Activated CD4-positive, CD25-positive, alpha-beta regulatory T cell treated with anti-CD3 and anti-CD28 coated beads, Interleukin-2, amount 50 U/mL, for 16 hours (primary cell): ENCODE data around the gene ST6GALNAC5.
"Not testable (repeated sequence)": the region's sequence is repeated elsewhere in the genome, so short reads cannot be mapped to it uniquely, and the experiment has no call there.

Experiments used
- DNase-seq: peaks from one replicate; pipeline ENCODE4 v3.0.0-alpha.2; 2020; ENCODE audit warnings: low read depth, low spot score

Gene ST6GALNAC5

DNA sequence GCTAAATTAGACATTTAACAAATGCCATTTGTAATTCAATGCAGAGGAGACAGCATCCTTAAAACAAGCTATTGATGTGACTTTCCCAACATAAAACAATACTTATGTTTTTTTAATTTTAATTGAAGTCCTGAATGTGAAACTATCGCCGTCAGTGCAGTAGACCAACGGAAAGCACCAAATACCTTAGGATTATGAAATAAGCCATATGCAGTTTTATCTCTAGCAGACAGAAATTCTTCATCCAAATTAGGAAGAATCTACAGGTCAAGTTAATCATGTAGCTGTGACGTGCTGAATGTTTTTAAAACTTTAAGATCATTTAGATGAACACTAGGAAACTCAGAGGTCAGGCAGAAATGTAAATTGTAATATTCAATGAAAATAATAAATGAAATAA lies 714 bp upstream of the ST6GALNAC5 start:
- no peak for DNase-seq

DNA sequence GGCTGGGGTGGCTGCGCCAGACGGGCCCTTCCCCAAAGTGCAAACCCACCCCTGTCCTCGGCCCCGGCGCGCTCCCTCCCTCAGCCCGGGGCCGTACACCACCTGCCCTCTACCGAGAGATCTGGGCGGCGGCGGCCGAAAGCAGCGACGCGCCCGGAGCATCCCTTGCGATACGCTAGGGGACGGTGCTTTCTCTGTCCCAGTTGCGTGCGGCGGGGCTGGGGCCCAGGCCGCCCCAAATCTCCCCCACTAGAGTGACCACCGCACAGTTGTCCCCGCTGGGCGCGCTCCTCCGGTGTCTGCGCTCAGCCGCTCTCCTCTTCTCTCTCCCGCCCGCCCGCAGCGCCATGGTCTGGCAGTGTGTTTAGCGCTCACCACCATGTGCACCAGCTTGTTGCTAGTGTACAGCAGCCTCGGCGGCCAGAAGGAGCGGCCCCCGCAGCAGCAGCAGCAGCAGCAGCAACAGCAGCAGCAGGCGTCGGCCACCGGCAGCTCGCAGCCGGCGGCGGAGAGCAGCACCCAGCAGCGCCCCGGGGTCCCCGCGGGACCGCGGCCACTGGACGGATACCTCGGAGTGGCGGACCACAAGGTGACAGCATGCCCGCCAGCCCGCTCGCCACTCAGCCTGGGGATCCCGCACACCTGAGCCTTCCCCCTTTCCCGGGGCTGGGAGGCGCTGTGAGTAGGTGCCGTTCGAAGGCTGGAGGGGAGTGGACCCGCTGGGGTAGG lies 1.0 kb downstream of the ST6GALNAC5 start:
- no peak for DNase-seq

DNA sequence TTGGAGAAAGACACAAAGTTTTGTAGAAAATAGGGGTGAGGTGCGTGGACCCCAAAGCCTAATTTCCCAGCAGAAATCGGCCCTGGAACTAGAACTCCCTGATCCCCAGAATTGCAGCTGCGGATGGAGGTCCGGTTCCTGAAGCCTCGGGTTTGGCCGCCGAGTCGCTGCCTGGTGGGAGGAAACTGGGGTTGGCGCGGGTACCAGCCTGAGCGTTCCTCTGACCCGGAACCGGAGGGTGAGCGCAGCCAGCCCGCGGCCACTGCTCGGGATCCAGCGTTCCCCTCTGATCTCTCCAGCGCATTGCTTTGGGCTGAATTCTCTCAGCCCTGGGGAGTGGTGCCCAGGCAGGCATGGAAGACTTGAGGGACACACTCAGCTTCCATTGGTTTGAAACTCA lies 1.6 kb downstream of the ST6GALNAC5 start:
- no peak for DNase-seq

DNA sequence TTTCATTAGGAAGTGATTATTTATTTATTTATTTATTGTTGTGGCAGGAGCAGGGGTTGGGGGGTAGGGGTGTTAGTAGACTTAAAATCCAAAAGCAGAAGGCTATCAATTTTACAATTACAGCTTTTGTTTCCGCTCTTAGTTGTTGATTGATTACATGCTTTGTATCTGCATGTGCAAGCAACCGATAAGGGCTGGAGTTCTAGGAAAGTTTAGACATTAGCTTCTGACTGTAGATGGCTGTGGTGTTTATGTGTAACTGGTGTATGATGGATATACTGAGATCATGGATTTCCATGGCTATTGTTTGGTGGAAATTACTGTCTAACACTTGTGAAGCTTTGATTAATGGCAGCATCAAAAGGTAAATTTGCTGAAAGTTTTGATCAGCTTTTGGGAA lies 2.8 kb downstream of the ST6GALNAC5 start:
- DNase-seq = no peak

DNA sequence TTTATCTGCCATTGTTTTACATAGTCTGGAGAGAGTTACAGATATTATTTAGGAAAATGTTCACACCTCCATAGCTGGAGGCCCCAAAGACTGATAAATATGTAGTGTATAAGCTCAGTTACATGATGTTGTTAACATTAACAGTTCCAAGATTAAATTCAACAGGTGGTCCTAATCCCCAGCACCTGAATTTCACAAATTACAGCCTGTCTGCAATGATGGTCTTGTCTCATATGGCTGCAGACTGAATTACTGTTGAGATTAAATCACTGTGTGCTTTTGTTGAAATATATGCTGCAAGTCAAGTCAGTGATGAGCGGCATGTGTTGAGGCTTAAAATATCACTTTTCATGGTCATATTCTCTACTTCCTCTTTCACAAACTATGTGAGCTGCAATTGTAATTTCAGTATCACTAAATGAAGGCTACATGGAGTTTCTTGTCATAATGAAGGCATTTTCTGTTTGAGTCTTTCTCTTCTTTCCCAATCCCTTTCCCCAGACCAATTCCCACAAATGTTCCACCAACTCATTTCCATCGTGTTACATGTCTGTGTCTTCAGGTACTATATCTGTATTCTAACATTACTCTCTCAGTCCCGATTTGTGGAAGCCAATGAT lies 4.2 kb downstream of the ST6GALNAC5 start:
- no peak for DNase-seq

DNA sequence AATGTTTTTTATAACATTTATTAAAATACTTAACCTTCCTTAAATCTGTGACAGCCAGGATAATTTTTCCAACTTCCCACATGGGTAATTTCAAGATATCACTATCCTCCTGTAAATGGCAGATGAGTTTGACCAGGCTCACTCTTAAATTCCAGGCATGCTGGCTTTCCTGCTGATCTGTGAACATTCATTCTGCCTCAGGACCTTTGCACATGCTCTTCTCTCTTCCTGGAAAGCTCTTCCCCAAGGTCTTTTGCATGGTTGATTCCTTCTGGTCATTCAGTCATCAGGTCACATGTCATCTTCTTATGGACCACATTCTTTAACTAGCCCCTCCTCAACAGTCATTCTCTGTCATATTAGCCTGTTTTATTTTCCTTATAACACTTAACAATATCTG lies 5.7 kb downstream of the ST6GALNAC5 start:
- no peak for DNase-seq

DNA sequence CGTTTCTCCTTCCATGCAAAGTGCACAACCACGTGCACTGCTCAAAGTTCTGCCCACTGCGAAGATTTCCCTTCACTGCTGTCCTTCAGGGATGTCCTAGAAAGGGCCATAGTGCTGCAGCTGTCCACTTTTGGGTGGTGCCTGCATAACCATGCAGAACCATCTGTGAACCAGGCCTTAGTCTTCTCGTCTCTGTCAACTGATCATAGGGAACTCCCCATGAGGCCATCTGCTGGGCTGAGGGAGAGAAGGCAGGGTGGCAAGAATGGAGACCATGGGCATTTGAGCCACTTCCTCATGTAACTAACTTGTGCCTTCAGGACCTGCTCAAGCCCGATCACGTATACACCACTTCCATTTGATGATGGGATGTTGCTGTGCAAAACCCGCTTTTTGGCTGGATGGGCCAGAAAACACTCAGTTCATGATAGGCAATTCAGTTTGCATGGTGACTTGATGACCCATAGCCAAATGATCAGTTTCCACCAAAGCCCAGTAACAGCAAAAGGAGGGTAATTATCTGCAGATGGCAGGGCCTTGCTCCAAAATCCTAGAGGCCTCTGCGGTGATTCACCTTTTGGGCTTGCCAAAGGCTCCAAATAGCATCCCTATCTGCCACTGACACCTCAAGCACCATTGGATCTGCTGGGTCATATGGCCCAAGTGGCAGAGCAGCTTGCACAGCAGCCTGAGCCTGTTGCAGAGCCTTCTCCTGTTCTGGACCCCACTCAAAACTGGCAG lies 9.5 kb downstream of the ST6GALNAC5 start:
- no peak for DNase-seq

DNA sequence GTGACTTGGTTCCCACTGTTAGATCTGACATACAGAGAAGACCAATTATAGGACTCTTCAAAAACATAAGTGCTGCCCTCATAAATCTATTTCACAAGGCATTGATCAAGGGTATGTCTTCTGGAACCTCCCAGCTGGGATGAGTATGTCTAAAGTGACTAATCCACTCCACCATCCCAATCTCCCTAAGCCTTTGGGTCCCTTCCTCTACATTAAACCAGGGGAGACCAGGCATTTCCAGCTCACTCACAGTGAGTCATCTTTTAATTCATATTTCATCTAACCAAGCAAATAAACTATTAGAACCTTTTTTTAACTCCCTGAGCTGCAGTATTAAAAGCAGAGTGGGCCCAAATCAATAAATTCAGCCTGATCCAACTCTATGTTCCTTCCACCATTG lies 11.7 kb downstream of the ST6GALNAC5 start:
- not testable (repeated sequence) for DNase-seq

DNA sequence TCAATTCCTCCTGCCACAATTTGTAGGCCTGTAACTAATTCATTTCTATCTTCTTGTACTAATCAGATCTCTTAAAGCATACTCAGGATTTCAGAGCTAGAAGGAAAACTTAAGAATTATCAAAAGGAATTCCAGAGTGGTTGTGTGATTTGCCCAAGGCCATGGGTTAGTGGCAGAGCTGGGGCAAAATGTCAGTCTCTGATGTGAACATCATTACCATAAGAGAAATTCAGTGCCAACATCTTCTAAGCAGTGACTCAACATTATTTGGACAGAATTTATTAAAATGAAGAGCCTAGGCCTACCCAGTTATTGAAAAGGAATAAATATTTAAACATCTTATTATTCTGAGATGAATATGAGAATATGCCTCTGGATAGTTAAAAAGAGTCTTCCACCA lies 14.5 kb downstream of the ST6GALNAC5 start:
- DNase-seq = no peak

DNA sequence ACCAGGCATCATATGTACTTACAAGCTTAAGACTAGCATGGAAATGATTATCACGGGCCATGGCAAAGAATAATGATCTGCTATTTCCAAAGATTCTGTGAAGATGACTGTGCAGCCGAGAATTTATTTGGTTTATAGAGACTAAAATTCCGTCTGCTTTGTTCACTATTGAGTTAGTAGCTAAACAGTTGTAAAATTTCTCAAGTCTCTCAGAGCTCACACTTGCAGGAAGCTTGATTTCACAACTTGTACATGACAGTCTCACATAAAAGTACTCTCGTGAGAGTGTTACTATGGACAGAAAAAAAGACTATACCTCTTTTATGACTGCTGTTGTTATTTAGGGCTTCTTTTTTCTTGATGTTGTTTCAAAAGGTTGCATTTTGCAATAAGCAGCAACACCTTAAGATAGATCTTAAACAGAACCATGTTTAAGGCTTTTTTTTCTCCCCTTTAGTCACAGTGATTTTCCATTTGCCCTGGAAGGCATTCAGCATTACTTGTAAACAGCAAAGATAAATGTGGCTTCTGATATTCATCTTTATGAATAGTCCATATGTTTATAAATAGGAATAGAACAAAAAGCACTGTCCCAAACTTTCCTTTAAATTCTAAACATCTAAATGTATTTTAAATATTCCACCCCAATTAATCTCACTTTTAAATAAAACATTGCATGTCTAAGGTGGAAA lies 24.8 kb downstream of the ST6GALNAC5 start:
- DNase-seq = no peak

DNA sequence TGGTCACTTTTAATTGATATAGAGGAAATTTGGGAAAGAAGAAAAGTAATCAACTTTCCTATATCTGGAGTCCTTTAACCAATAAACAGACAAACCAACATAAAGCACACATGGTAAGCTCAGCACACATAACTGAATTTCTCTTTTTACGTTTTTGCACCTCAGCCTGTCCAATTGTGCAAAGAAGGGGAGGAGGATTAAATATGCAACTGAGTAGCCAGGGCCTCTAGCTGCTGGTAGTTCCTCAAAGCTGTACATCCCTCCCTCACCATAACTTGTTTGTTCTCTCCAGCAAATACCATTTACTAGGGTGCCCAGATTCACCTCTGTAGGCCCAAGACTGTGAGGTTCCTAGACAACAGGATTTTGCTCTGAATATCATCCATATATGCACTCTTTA lies 25.4 kb downstream of the ST6GALNAC5 start:
- no peak for DNase-seq

DNA sequence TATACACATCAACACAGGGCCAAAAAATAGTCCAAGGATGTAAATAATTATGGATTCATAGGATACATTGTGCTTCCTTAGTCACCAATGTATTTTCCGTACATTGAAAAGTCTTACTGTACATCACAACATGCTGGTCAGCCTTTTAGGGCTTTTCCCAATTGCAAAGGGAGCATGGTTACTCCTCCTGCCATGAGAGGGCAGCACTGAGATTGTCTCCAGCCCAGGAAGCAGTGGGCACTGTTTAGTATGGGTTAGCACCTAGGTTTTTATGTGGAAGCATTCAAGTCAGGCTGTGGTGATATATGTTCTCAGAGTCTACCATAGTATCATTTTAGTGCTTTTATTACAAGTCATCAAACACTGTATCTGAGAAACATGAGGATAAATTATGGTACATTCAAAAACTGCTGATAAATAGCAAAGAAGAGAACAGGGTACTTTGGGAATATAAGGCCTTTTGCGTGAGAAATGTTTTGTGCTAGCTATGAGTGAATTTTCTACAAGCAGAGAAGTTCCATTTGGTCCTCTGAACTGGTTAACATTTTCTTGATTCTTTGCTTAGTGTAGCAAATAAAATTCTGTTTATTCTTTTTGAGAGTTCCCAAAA lies 34.0 kb downstream of the ST6GALNAC5 start:
- DNase-seq = no peak

DNA sequence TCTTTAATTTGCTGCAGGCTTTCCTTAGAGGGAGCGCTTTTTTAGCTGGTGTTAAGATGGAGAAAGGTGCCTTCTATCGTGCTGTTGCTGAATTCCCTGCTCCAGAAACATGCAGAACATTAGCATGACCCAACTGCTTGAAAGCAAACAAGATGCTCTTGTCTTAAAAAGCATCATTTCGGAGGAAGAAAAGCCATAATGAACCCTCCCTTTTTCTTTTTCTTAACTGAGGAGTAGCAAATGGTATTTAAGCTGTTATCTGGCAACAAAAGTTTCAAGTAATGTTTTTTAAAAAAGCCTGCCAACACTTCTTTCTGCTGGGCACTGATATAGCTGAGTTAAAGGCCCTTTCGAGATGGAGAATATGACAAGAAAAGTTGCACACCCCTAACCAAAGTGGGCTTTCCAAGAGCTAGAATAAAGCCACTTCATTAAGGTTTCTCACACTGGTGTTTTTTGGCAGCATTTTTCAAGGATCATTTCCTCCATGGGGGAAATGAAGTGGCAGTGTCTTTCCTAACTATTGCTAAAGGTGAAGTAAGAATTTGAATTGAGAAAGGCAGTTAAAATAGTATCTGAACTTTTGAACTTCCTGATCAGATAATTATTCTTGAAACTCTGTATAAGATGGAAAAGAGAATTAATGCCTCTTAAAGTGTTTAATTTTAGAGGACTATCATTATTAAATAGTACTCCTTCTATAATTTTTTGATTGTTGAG lies 38.8 kb downstream of the ST6GALNAC5 start:
- DNase-seq = no peak

DNA sequence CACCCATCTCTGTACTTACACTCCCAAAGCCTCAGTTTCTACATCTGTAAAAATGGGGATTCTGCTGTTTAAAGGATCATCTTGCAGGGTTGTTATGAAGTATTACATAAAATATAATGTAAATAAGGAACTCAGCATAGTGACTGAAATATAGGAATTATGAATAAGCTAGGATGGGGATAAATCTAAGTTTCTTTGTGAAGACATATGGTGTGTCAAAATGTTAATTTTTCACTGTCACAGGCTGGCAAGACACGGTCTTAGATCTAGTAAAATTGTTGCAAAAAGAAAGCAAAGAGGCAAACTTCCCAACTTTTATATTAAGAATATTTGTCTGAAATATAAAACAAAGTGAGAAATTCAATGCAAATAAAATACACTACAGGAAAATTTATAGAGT lies 42.0 kb downstream of the ST6GALNAC5 start:
- DNase-seq = no peak

DNA sequence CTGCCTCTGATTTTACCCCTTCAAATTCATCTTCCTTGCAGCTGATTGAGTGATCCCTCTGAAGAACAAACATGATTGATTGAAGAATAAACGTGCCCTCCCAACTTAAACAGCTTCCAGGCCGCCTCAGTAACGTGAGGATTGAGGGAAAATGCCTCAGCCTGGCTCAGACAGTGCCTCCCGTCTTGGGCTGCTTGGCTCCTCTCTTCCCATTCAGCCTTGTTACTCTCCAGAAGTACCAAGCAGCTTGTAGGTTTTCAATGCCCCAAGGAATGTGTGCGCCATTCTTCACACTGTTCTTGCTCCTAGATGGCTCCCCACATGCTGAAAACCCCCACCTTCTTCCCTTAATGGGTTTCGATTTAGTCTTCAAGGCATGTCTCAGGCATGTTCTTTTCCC lies 51.8 kb downstream of the ST6GALNAC5 start:
- DNase-seq = no peak

DNA sequence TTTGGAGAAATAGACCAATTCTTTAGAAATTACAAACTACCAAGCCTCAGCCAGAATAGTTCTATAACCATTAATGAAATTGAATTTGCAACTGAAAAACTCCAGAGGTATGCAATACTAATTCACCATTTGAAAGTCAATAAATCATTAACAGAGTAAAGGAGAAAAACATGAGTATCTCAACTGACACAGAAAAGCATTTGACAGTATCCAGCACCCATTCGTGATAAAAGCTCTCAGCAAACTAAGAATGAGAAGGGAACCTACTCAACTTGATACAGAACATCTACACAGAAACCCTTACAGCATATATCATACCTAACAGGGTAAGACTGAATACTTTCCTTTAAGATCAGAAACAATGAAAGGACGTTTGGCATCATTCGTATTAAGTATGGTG lies 54.3 kb downstream of the ST6GALNAC5 start:
- no peak for DNase-seq

DNA sequence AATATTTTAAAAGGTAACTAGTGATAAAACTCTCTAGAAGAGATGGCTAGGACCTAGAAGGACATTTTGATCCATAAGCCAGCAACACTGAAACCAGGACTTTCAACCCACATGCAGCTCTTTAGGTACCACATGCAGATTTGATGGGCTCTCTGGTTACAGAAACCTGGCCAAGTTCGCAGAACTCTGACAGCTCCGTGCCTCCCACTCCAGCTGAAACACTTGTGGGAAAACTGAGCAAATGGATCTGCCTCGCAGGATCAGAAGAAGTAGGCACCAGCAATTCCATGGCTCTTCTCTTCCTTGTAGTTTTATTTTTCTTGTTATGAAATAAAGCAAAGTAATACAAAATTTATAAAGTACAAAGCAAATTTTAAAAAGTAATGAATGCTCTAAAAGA lies 58.5 kb downstream of the ST6GALNAC5 start:
- DNase-seq = no peak

DNA sequence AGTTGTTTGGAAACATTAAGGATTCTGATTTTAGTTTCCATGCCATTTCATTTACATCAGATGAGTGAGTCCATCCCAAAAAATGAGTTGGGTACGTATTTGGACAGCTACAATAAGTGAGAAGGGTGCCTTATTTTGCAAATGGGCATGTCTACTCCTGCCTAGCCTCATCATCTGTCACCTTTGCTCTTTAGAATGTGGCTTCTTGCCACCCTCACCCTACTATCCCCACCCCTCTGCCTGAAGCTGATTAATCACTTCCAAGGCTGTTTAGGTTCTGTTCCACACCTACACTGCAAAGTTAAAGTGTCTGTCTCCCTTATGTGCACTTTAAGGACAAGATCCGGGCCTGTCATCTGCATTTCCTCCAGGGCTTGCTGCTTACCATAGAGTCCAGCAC lies 61.2 kb downstream of the ST6GALNAC5 start:
- no peak for DNase-seq

DNA sequence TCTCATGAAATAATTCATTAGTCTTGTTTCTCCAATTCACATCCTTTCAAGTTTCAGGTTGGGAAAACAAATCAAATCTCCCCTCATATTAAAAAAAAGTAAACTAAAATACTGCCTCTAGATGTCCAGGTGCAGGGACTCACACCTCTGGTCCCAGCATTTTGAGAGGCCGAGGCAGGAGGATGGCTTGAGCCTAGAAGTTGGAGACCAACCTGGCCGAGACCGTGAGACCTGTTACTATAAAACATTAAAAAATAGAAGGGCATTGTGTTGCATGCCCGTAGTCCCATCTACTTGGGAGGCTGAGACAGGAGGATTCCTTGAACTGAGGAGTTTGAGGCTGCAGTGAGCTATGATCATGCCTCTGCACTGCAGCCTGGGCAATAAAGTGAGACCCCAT lies 61.9 kb downstream of the ST6GALNAC5 start:
- no peak for DNase-seq

DNA sequence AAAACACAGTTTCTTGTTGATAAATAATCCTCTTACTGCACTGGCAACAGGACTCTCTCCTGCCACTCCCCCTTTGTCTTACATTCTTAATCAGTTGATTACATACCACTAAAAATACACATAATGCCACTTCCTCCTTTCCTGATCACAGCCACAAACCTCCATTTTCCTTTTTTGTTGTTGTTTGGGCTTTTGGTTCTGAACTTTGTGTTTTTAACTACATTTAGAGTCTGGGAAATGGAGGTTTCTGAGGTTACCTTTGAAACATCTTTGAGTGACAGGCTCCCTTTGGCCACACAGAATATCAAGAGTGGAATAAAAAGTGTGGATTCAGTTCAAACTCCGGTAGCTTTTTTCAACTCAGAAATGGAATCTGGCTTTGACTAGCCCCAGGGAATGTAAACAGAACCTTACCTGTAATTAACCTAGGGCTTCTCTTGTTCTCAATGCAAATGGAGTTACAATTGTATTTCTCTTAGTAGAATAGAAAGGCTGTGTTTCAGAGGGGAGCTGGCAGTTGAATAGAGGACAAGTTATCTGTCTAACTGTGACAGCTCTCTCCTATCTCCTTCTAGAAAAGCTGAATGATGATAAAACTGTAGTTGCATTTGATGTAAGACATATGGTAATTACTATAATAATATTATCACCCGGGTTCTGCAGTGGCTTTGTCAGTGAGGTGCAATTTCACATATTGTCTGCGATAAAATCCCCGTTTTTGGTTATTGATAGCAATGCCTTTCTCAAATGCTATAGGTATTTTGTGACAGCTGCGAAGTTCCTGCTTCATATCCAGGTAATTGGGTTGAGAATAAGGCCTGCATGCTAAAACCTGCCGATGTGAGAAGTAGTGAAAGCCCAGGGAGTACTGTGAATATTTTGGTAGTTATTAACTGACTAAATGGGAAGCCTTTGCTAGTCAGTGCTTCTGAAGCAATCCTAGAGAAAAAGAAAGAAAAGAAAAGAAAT lies 66.9 kb downstream of the ST6GALNAC5 start:
- no peak for DNase-seq
